OCI-LY7 (cell line): Measurements from ENCODE around the gene CFTR. TPM values are rescaled to one million over a fixed set of nuclear protein-coding genes. Genes with fewer than 3 reads are reported as not detected.

ENCODE experiments used
- BruUV-seq: library from RNA; stranded (reverse); fragments of 400-500 nt; replicated peaks from 2 replicates; lab custom pipeline; 2021; lab: Mats Ljungman, UMichigan
- CTCF ChIA-PET: fragments of 300-600 bp; sonication (Branson Sonifier 250); formaldehyde crosslinking; loops from one replicate; lab custom pipeline; 2022; ENCODE audit warnings: antibody characterized with exemption; ENCODE audit not compliant: unreplicated experiment; lab: Charles Lee
- POLR2A ChIA-PET: fragments of 300-600 bp; sonication (Branson Sonifier 250); formaldehyde crosslinking; loops from one replicate; lab custom pipeline; 2022; ENCODE audit warnings: antibody characterized with exemption; lab: Charles Lee
- DNase-seq: peaks from one replicate; pipeline ENCODE4 v3.0.0-alpha.2; 2015; ENCODE audit warnings: low spot score
- H2AFZ ChIP-seq: fragments of 200-600 bp; sonication (generic), shearing (Covaris generic); 2 replicates; pipeline ENCODE4 v1.6.1; 2014; ENCODE audit warnings: mild to moderate bottlenecking, antibody characterized with exemption, low read length, moderate library complexity
- H3K27ac ChIP-seq: fragments of 200-600 bp; sonication (generic); 2 replicates; pipeline ENCODE4 v1.5.1; 2014; ENCODE audit warnings: mixed run types, low read depth, mild to moderate bottlenecking, moderate library complexity, low read length, inconsistent platforms; ENCODE audit not compliant: poor library complexity, severe bottlenecking
- H3K36me3 ChIP-seq: fragments of 200-600 bp; sonication (generic); 2 replicates; pipeline ENCODE4 v1.6.1; 2014; ENCODE audit warnings: mild to moderate bottlenecking, antibody characterized with exemption, low read length, moderate library complexity, mixed read lengths; ENCODE audit not compliant: insufficient read depth
- H3K4me1 ChIP-seq: fragments of 200-600 bp; sonication (generic); 2 replicates; pipeline ENCODE4 v1.5.1; 2014; ENCODE audit warnings: mild to moderate bottlenecking, low read length; ENCODE audit not compliant: insufficient read depth, poor library complexity, severe bottlenecking
- H3K4me2 ChIP-seq: fragments of 200-600 bp; sonication (generic); 2 replicates; pipeline ENCODE4 v1.6.1; 2014; ENCODE audit warnings: mild to moderate bottlenecking, low read length
- H3K4me3 ChIP-seq: fragments of 200-600 bp; sonication (generic); 2 replicates; pipeline ENCODE4 v1.5.1; 2014; ENCODE audit warnings: mild to moderate bottlenecking, low read depth, low read length; ENCODE audit not compliant: poor library complexity, severe bottlenecking
- H3K79me2 ChIP-seq: fragments of 200-600 bp; sonication (generic); 2 replicates; pipeline ENCODE4 v1.6.1; 2016; ENCODE audit warnings: low read depth, mild to moderate bottlenecking, low read length, moderate library complexity, mixed read lengths; ENCODE audit not compliant: insufficient read depth
- H3K9me2 ChIP-seq: fragments of 200-600 bp; sonication (generic); 2 replicates; pipeline ENCODE4 v1.6.1; 2016; ENCODE audit warnings: mild to moderate bottlenecking, low read length, mixed read lengths; ENCODE audit not compliant: insufficient read depth
- H3K9me3 ChIP-seq: fragments of 200-600 bp; sonication (generic); 2 replicates; pipeline ENCODE4 v1.6.1; 2014; ENCODE audit warnings: mild to moderate bottlenecking, mixed run types, low read length, mixed read lengths
- H4K20me1 ChIP-seq: fragments of 200-600 bp; sonication (generic); 2 replicates; pipeline ENCODE4 v1.6.1; 2014; ENCODE audit warnings: mild to moderate bottlenecking, antibody characterized with exemption, low read length, moderate library complexity, mixed read lengths; ENCODE audit not compliant: insufficient read depth
- CTCF ChIP-seq: fragments of 200-600 bp; sonication (generic); conservative IDR thresholded peaks from 2 replicates; pipeline ENCODE4 v1.5.1; 2014; ENCODE audit warnings: mild to moderate bottlenecking, antibody characterized with exemption, low read length, moderate library complexity, mixed read lengths
- EZH2phosphoT487 ChIP-seq: fragments of 200-600 bp; sonication (generic); IDR thresholded peaks from 2 replicates; pipeline ENCODE4 v1.6.1; 2018; ENCODE audit warnings: low read depth, borderline replicate concordance, mild to moderate bottlenecking, mixed run types, antibody characterized with exemption, low read length, moderate library complexity, mixed read lengths
- intact Hi-C: fragments of 100-400 bp; cut with micrococcal nuclease; formaldehyde crosslinking; loops from one replicate; pipeline ENCODE4 v1.10.0; 2022; ENCODE audit not compliant: unreplicated experiment
- total RNA-seq, 2 experiments: library from RNA; depleted of rRNA in 1 of 2; stranded (reverse); fragments of >200 nt in 1 of 2; shearing (Covaris generic) in 1 of 2; gene quantifications; 2 replicates each; pipeline ENCODE4 v1.2.3, GENCODE V29; 2014 to 2022

Gene CFTR
- total RNA-seq, 2 experiments from 2014 or later: not detected

- POLR2A ChIA-PET: no interaction called here
- CTCF ChIA-PET: no interaction called here
- no peak overlapping the region for H3K4me3 ChIP-seq
- H3K9me2 ChIP-seq: no peaks in the 10 kb centered on the region
- H3K4me1 ChIP-seq: no peaks in the 10 kb centered on the region
- H3K9me3 ChIP-seq: no peaks in the 10 kb centered on the region
- TF ChIP-seq EZH2phosphoT487 (no peak), CTCF (no peak)
- no peaks in the 10 kb centered on the region for H3K36me3 ChIP-seq
- H4K20me1 ChIP-seq: no peaks in the 10 kb centered on the region
- no peaks in the 10 kb centered on the region for H3K79me2 ChIP-seq
- H3K4me2 ChIP-seq: no peak overlapping the region
- no peak overlapping the region for H2AFZ ChIP-seq
- H3K27ac ChIP-seq: no peak overlapping the region
- DNase-seq: no peak
- BruUV-seq: no TSS peak
- intact Hi-C loops: no loop called here
Observed at GRCh38 chr7:117667456-117667855, 187.6 kb downstream of the CFTR start.

- H3K4me3 ChIP-seq: no peak overlapping the region
- H2AFZ ChIP-seq: no peak overlapping the region
- no peaks in the 10 kb centered on the region for H3K9me3 ChIP-seq
- H4K20me1 ChIP-seq: no peaks in the 10 kb centered on the region
- intact Hi-C loops: no loop called here
- H3K9me2 ChIP-seq: no peaks in the 10 kb centered on the region
- TF ChIP-seq CTCF (peak; percentile 30; the same call in 1 of the 2 replicates), EZH2phosphoT487 (no peak)
- H3K27ac ChIP-seq: no peak overlapping the region
- no peak overlapping the region for H3K4me2 ChIP-seq
- BruUV-seq: no TSS peak
- no peaks in the 10 kb centered on the region for H3K79me2 ChIP-seq
- CTCF ChIA-PET: interaction anchor here (0.6 kb wide), 1 partner anchor 770 kb away, joined by 3 read pairs; no protein-coding TSS in a partner anchor
- POLR2A ChIA-PET: no interaction called here
- DNase-seq: no peak
- no peaks in the 10 kb centered on the region for H3K36me3 ChIP-seq
- H3K4me1 ChIP-seq: no peaks in the 10 kb centered on the region
Observed at GRCh38 chr7:117669818-117670217, 190.0 kb downstream of the CFTR start.

- Histone ChIP-seq H3K36me3 (no peaks in the 10 kb centered on the region), H3K4me3 (no peak overlapping the region), H3K79me2 (no peaks in the 10 kb centered on the region), H3K4me2 (no peak overlapping the region), H3K9me2 (no peaks in the 10 kb centered on the region), H3K4me1 (no peaks in the 10 kb centered on the region), H3K27ac (no peak overlapping the region), H4K20me1 (no peaks in the 10 kb centered on the region), H2AFZ (no peak overlapping the region), H3K9me3 (no peaks in the 10 kb centered on the region)
- no peak for TF ChIP-seq CTCF
- no peak for TF ChIP-seq EZH2phosphoT487
- no TSS peak for BruUV-seq
- DNase-seq: no peak
- POLR2A ChIA-PET: interaction anchor here (1.3 kb wide), 1 partner anchor 9 kb away, joined by 3 read pairs; no protein-coding TSS in a partner anchor
- intact Hi-C loops: no loop called here
- CTCF ChIA-PET: no interaction called here
Observed at GRCh38 chr7:117672453-117672852, 192.6 kb downstream of the CFTR start.
